MCF 10A (cell line): ENCODE data around the gene SLC25A40. TPM values are rescaled to one million over a fixed set of nuclear protein-coding genes. Genes with fewer than 3 reads are reported as not detected.
"Not testable (repeated sequence)": the region's sequence is repeated elsewhere in the genome, so short reads cannot be mapped to it uniquely, and the experiment has no call there.

Experiments used
- BruUV-seq: library from RNA; stranded (reverse); fragments of 400-500 nt; replicated peaks from 2 replicates; lab custom pipeline; 2021; lab: Mats Ljungman, UMichigan
- CTCF ChIA-PET: fragments of 300-600 bp; sonication (Branson Sonifier 250); formaldehyde crosslinking; extraction: SDS; loops from one replicate; lab custom pipeline; 2021; ENCODE audit warnings: antibody characterized with exemption, inconsistent platforms; lab: Yijun Ruan, JAX
- POLR2A ChIA-PET: fragments of 300-600, 350-650 bp; sonication (Branson Sonifier 250); formaldehyde crosslinking; extraction: SDS; loops from one replicate; lab custom pipeline; 2020; ENCODE audit warnings: antibody characterized with exemption, inconsistent platforms; lab: Yijun Ruan, JAX
- DNase-seq: peaks from one replicate; pipeline ENCODE4 v3.0.0-alpha.2; 2018; ENCODE audit not compliant: unreplicated experiment
- H3K27ac Mint-ChIP-seq: one replicate; pipeline ENCODE4 v1.8.0; 2022; ENCODE audit warnings: mild to moderate bottlenecking, low read depth, mixed read lengths; ENCODE audit not compliant: unreplicated experiment
- H3K27me3 Mint-ChIP-seq: one replicate; pipeline ENCODE4 v1.8.0; 2022; ENCODE audit warnings: mixed read lengths; ENCODE audit not compliant: insufficient read depth, unreplicated experiment
- H3K36me3 Mint-ChIP-seq: one replicate; pipeline ENCODE4 v1.8.0; 2022; ENCODE audit warnings: mild to moderate bottlenecking, moderate library complexity, mixed read lengths; ENCODE audit not compliant: insufficient read depth, unreplicated experiment
- H3K4me1 Mint-ChIP-seq: one replicate; pipeline ENCODE4 v1.8.0; 2022; ENCODE audit warnings: mixed read lengths; ENCODE audit not compliant: insufficient read depth, unreplicated experiment
- H3K4me3 Mint-ChIP-seq: one replicate; pipeline ENCODE4 v1.8.0; 2022; ENCODE audit warnings: mild to moderate bottlenecking, moderate library complexity, mixed read lengths; ENCODE audit not compliant: unreplicated experiment
- H3K9me3 Mint-ChIP-seq: one replicate; pipeline ENCODE4 v1.8.0; 2022; ENCODE audit warnings: mixed read lengths; ENCODE audit not compliant: unreplicated experiment
- CTCF ChIP-seq: fragments of 200-600 bp; IDR thresholded peaks from one replicate; pipeline ENCODE4 v1.8.0; 2022; ENCODE audit warnings: antibody characterized with exemption, mild to moderate bottlenecking; ENCODE audit not compliant: unreplicated experiment
- intact Hi-C: fragments of 100-400 bp; cut with micrococcal nuclease; formaldehyde crosslinking; loops from 2 replicates; pipeline ENCODE4 v1.14.1; 2022
- total RNA-seq: library from RNA; stranded (reverse); gene quantifications from 2 replicates; pipeline ENCODE4 v1.2.3, GENCODE V29; 2022

Gene SLC25A40
- total RNA-seq, 1 experiment from 2014 or later, result 10.7 TPM

- POLR2A ChIA-PET, result interaction anchor here (0.6 to 2.6 kb wide), 11 partner anchors 10 to 655 kb away, joined by 3 to 12 read pairs (median 4); no protein-coding TSS in a partner anchor
- peak overlapping the region; percentile 98 for H3K4me3 Mint-ChIP-seq
- H3K27me3 Mint-ChIP-seq, result no peaks in the 10 kb centered on the region
- H3K9me3 Mint-ChIP-seq, result no peaks in the 10 kb centered on the region
- BruUV-seq, result TSS peak; percentile 34
- H3K36me3 Mint-ChIP-seq, result peaks cover 29% of the 10 kb centered on the region
- CTCF ChIA-PET, result interaction anchor here (0.7 to 1.5 kb wide), 8 partner anchors 9 to 529 kb away, joined by 3 to 11 read pairs (median 4); no protein-coding TSS in a partner anchor
- intact Hi-C loops, result loop anchor here (5.0 kb wide), 1 partner anchor 533 kb away; no protein-coding TSS in a partner anchor
- TF ChIP-seq CTCF, result no peak
- peak overlapping the region; percentile 98 for H3K27ac Mint-ChIP-seq
- DNase-seq, result peak; percentile 13
- H3K4me1 Mint-ChIP-seq, result peaks cover 26% of the 10 kb centered on the region
These were observed 765 bp downstream of the SLC25A40 start for GRCh38 chr7:87875151-87876039.

GRCh38 chr7:87874066-87874465 is 2.1 kb downstream of the SLC25A40 start:
- no peak for DNase-seq
- Mint-ChIP-seq H3K27ac (peak overlapping the region; percentile 77), H3K4me1 (peaks cover 26% of the 10 kb centered on the region), H3K36me3 (peaks cover 20% of the 10 kb centered on the region), H3K4me3 (peak overlapping the region; percentile 98), H3K27me3 (no peaks in the 10 kb centered on the region), H3K9me3 (no peaks in the 10 kb centered on the region)
- CTCF ChIA-PET, result no interaction called here
- POLR2A ChIA-PET, result no interaction called here
- no peak for TF ChIP-seq CTCF
- intact Hi-C loops, result no loop called here
- no TSS peak for BruUV-seq

- peaks cover 26% of the 10 kb centered on the region for H3K4me1 Mint-ChIP-seq
- H3K27me3 Mint-ChIP-seq, POLR2A ChIA-PET, BruUV-seq, intact Hi-C loops, H3K4me3 Mint-ChIP-seq, H3K9me3 Mint-ChIP-seq, DNase-seq: not testable (repeated sequence)
- peaks cover 20% of the 10 kb centered on the region for H3K36me3 Mint-ChIP-seq
- peak overlapping the region; percentile 77 for H3K27ac Mint-ChIP-seq
- CTCF ChIA-PET, result interaction anchor here (0.6 kb wide), 1 partner anchor 357 kb away, joined by 4 read pairs; no protein-coding TSS in a partner anchor
These were observed 2.8 kb downstream of the SLC25A40 start for GRCh38 chr7:87873328-87873727.

- no TSS peak for BruUV-seq
- Mint-ChIP-seq H3K27ac (peak overlapping the region; percentile 35), H3K27me3 (no peaks in the 10 kb centered on the region), H3K4me1 (peaks cover 26% of the 10 kb centered on the region), H3K4me3 (no peak overlapping the region), H3K36me3 (peaks cover 20% of the 10 kb centered on the region), H3K9me3 (no peaks in the 10 kb centered on the region)
- no peak for DNase-seq
- CTCF ChIA-PET, result no interaction called here
- POLR2A ChIA-PET, result no interaction called here
- intact Hi-C loops, result no loop called here
- no peak for TF ChIP-seq CTCF
These were observed 3.8 kb downstream of the SLC25A40 start for GRCh38 chr7:87872346-87872745.
